ENCODE measurements around the gene TTC24. TPM values are rescaled to one million over a fixed set of nuclear protein-coding genes. Genes with fewer than 3 reads are reported as not detected.
"Not testable (repeated sequence)": the region's sequence is repeated elsewhere in the genome, so short reads cannot be mapped to it uniquely, and the experiment has no call there.

Gene TTC24
- total RNA-seq, 1 donor from 2014 or later, result not detected

- not testable (repeated sequence) for DNase-seq
Observed at GRCh38 chr1:156587927-156588326, 8.4 kb downstream of the TTC24 start.

- DNase-seq, result no peak
Observed at GRCh38 chr1:156589546-156589945, 10.0 kb downstream of the TTC24 start.

- DNase-seq, result no peak
Observed at GRCh38 chr1:156590326-156591180, 11.0 kb downstream of the TTC24 start.

GRCh38 chr1:156591181-156591431 is 11.6 kb downstream of the TTC24 start:
- no peak for DNase-seq

GRCh38 chr1:156591432-156592157 is 12.1 kb downstream of the TTC24 start, which contains the start of gene NAXE:
Gene NAXE (plus strand): TSS chr1:156591776. CDS start chr1:156591805, 29 bp downstream.
- DNase-seq, result peak; percentile 70

GRCh38 chr1:156592158-156592909 is 12.8 kb downstream of the TTC24 start:
- DNase-seq, result no peak

- DNase-seq, result no peak
Observed at GRCh38 chr1:156592910-156593660, 13.6 kb downstream of the TTC24 start.

GRCh38 chr1:156593661-156593989 is 14.1 kb downstream of the TTC24 start:
- DNase-seq, result no peak

- DNase-seq, result no peak
Observed at GRCh38 chr1:156594190-156594589, 14.7 kb downstream of the TTC24 start.

- no peak for DNase-seq
Observed at GRCh38 chr1:156595016-156595415, 15.5 kb downstream of the TTC24 start.

- DNase-seq, result no peak
Observed at GRCh38 chr1:156596426-156596825, 16.9 kb downstream of the TTC24 start.

- no peak for DNase-seq
Observed at GRCh38 chr1:156598125-156598524, 18.6 kb downstream of the TTC24 start.

GRCh38 chr1:156598731-156599432 is 19.4 kb downstream of the TTC24 start:
- DNase-seq, result no peak

GRCh38 chr1:156599811-156600210 is 20.3 kb downstream of the TTC24 start:
- DNase-seq, result no peak

- no peak for DNase-seq
Observed at GRCh38 chr1:156600733-156601121, 21.2 kb downstream of the TTC24 start.

GRCh38 chr1:156601122-156601830 is 21.8 kb downstream of the TTC24 start, which contains the start of gene GPATCH4:
Gene GPATCH4 (minus strand): TSS chr1:156601479.
- peak; percentile 85 for DNase-seq

GRCh38 chr1:156601892-156602291 is 22.4 kb downstream of the TTC24 start:
- no peak for DNase-seq

- DNase-seq, result no peak
Observed at GRCh38 chr1:156602557-156602993, 23.1 kb downstream of the TTC24 start.

GRCh38 chr1:156607344-156607743 is 27.8 kb downstream of the TTC24 start:
- DNase-seq, result not testable (repeated sequence)

GRCh38 chr1:156608036-156608674 is 28.6 kb downstream of the TTC24 start:
- DNase-seq, result peak; percentile 24

All from occipital lobe (tissue), 2 donors.